ENCODE data around the gene TRIO.
A peak's percentile ranks its signal among the peaks of the same experiment; 100 is the strongest.
"Not testable (repeated sequence)": the region's sequence is repeated elsewhere in the genome, so short reads cannot be mapped to it uniquely, and the experiment has no call there.

Gene TRIO

GRCh38 chr5:14189680-14190079, 46.5 kb downstream of the TRIO start:
- DNase-seq: no peak

- no peak for DNase-seq
These were observed 47.3 kb downstream of the TRIO start for GRCh38 chr5:14190194-14191164.

GRCh38 chr5:14191325-14191724, 48.2 kb downstream of the TRIO start:
- DNase-seq: no peak

- DNase-seq: no peak
These were observed 50.4 kb downstream of the TRIO start for GRCh38 chr5:14193496-14193895.

GRCh38 chr5:14195588-14195987, 52.4 kb downstream of the TRIO start:
- DNase-seq: no peak

GRCh38 chr5:14197056-14197455, 53.9 kb downstream of the TRIO start:
- no peak for DNase-seq

GRCh38 chr5:14199902-14200301, 56.8 kb downstream of the TRIO start:
- peak; percentile 94 for DNase-seq

GRCh38 chr5:14200312-14200990, 57.3 kb downstream of the TRIO start:
- no peak for DNase-seq

- no peak for DNase-seq
These were observed 58.3 kb downstream of the TRIO start for GRCh38 chr5:14201325-14202045.

- no peak for DNase-seq
These were observed 59.3 kb downstream of the TRIO start for GRCh38 chr5:14202462-14202861.

- DNase-seq: no peak
These were observed 61.0 kb downstream of the TRIO start for GRCh38 chr5:14204011-14204670.

GRCh38 chr5:14204785-14205321, 61.7 kb downstream of the TRIO start:
- DNase-seq: peak; percentile 70

GRCh38 chr5:14206028-14206725, 63.0 kb downstream of the TRIO start:
- DNase-seq: no peak

- DNase-seq: not testable (repeated sequence)
These were observed 64.3 kb downstream of the TRIO start for GRCh38 chr5:14207428-14207827.

GRCh38 chr5:14208071-14209021, 65.2 kb downstream of the TRIO start:
- peak; percentile 91 for DNase-seq

- no peak for DNase-seq
These were observed 66.2 kb downstream of the TRIO start for GRCh38 chr5:14209222-14209822.

- DNase-seq: no peak
These were observed 66.7 kb downstream of the TRIO start for GRCh38 chr5:14209836-14210235.

GRCh38 chr5:14210729-14211128, 67.6 kb downstream of the TRIO start:
- DNase-seq: no peak

- no peak for DNase-seq
These were observed 69.0 kb downstream of the TRIO start for GRCh38 chr5:14211818-14212803.
